NB4 (cell line): ENCODE measurements around the gene PAX5.

Experiments used
- MYC ChIP-seq: IDR thresholded peaks from 2 replicates; pipeline ENCODE4 v1.6.1; 2011; ENCODE audit warnings: low read depth, low read length
- TF ChIP-seq, protein P1 (sequence below): IDR thresholded peaks from one replicate; pipeline ENCODE4 v1.5.1; 2012; ENCODE audit warnings: low read depth, low read length

DNA sequence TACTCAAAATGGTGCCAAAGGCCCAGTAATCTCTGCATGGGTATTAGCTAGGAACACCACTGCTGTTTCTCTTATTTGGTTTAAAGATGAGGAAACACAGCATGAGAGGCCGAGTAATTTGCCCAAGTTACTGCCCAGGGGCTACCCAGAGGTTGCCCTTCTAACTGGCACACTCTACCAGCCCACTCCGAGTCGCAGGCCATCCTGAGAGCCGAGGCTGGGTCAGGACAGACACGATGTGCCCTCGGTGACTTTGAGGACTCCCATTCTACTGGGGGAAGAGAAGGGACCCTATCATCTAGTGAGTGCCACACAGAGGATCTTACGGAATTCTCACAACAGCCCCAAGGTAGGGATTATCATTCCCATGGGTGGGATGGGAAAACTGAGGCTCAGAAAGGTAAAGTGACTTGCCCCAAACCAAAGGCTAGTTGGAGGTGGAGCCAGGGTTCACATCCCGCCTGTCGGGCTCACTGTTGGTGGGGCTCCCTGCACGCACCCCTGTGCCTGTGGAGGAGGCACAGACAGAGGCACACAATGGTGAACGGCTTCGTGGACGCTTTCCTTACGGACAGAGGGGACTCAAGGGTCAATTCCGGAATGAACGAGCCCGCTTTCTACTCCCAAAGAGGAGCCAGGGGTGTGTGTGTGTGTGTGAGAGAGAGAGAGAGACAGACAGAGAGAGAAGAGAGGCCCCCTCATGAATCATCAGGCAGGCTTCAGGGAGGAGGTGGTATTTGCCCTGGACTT lies 236.4 kb downstream of the PAX5 start:
- no peak for TF ChIP-seq MYC
- TF ChIP-seq, protein P1, sequence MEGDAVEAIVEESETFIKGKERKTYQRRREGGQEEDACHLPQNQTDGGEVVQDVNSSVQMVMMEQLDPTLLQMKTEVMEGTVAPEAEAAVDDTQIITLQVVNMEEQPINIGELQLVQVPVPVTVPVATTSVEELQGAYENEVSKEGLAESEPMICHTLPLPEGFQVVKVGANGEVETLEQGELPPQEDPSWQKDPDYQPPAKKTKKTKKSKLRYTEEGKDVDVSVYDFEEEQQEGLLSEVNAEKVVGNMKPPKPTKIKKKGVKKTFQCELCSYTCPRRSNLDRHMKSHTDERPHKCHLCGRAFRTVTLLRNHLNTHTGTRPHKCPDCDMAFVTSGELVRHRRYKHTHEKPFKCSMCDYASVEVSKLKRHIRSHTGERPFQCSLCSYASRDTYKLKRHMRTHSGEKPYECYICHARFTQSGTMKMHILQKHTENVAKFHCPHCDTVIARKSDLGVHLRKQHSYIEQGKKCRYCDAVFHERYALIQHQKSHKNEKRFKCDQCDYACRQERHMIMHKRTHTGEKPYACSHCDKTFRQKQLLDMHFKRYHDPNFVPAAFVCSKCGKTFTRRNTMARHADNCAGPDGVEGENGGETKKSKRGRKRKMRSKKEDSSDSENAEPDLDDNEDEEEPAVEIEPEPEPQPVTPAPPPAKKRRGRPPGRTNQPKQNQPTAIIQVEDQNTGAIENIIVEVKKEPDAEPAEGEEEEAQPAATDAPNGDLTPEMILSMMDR: no peak
